H54 (cell line): ENCODE results near the gene MTSS2.

ENCODE experiments used
- DNase-seq: peaks from one replicate; pipeline ENCODE4 v3.0.0; 2011; ENCODE audit warnings: low spot score, mixed read lengths; ENCODE audit not compliant: insufficient read length
- FAIRE-seq: peaks from 3 replicates; lab custom pipeline; 2011; peaks lifted over from hg19 to GRCh38; lab: Jason Lieb, UNC
- POLR2A ChIP-seq: IDR thresholded peaks from 2 replicates; pipeline ENCODE4 v1.6.1; 2011; ENCODE audit warnings: low read depth, mild to moderate bottlenecking, low read length

Gene MTSS2

GRCh38 chr16:70660672-70661350 lies 25.0 kb downstream of the MTSS2 start:
- no peak for TF ChIP-seq POLR2A
- DNase-seq = no peak
- no peak for FAIRE-seq

GRCh38 chr16:70659953-70660671 lies 25.7 kb downstream of the MTSS2 start:
- TF ChIP-seq POLR2A = no peak
- DNase-seq (no peak), FAIRE-seq (no peak)

- no peak for FAIRE-seq
- DNase-seq = no peak
- no peak for TF ChIP-seq POLR2A
Measured at GRCh38 chr16:70659546-70659945, 26.3 kb downstream of the MTSS2 start.

DNA sequence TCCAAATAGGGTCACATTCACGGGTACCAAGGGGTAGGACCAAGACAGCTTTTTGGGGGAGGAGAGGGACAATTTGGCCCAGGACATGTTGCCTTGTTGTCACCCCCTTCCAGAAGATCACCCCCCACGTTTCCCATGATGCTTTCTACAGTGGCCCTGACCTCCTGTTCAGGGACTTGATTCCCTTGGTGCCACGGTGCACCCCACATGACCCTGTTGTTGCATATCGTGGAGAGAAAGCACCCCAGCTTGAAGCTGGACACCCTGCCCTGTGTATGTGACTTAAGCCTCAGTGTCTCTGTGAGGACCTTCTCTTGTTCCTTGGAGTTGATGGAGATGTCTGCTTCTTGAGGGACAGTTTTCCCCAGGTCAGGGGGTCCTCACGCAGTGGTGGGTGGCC lies 26.9 kb downstream of the MTSS2 start:
- DNase-seq (no peak), FAIRE-seq (no peak)
- no peak for TF ChIP-seq POLR2A

- FAIRE-seq (no peak), DNase-seq (no peak)
- TF ChIP-seq POLR2A = no peak
Measured at GRCh38 chr16:70657956-70658355, 27.9 kb downstream of the MTSS2 start.

- FAIRE-seq (no peak), DNase-seq (no peak)
Measured at GRCh38 chr16:70656712-70657263, 29.1 kb downstream of the MTSS2 start.

GRCh38 chr16:70656065-70656711 lies 29.7 kb downstream of the MTSS2 start:
- FAIRE-seq (no peak), DNase-seq (no peak)
- no peak for TF ChIP-seq POLR2A

More at GRCh38 chr16:70656712-70657263, 29.1 kb downstream of the MTSS2 start:
- TF ChIP-seq POLR2A = no peak

DNA sequence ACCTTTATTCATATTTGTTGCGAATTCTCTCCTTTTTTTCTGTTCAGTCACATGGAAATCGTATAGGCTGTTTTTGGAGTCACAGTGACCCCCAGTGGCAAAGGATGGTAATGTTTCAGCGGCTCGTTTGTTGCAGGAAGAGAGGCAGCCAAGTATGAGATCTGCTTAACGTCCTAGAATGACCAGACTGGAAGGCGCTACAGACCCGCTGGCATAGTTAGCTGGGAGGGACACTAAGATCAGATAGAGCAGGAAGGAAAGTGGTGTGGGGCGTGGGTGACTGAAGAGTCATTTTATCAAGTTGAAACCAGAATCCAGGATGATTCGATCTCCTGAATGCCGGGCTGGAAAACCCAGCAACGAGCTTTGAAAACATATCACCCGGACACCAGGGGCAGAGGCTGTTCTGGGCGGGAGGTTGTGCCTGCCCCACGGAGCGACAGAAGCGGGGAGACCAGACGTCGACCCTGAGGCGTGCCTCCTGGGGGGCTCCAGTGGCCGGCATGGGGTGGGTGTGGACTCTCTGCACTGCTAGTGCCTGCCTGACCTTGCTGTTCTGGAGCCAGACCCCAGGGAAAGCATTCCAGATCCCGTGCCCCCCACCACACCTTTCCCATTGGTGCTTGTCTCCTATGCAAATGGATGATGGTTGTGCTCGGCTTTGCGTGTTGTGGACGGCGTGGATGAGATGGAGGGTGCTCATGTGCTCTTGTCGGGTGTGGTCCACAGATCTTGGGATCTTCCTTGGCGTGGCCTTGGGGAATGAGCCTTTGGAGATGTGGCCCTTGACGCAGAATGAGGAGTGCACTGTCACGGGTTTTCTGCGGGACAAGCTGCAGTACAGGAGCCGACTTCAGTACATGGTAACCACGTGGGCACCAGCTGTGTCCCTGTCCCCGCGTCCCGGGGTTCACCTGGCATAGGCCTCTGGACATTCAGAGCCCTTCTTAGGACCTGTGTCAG lies 31.8 kb downstream of the MTSS2 start:
- FAIRE-seq = peak; percentile 48
- DNase-seq = no peak
- no peak for TF ChIP-seq POLR2A

DNA sequence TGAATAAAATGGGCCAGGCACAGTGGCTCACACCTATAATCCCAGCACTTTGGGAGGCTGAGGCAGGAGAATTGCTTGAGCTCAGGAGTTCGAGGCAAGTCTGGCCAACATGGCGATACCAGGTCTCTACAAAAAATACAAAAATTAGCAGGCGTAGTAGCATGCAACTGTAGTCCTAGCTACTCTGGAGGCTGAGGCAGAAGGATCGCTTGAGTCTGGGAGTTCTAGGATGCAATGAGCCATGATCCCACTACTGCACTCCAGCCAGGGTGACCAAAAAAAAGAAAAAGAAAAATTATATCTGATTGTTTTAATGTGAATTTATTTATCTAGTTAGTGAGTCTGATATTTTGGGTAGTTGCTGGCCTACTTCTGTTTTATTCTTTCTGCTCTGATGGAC lies 32.4 kb downstream of the MTSS2 start:
- no peak for TF ChIP-seq POLR2A
- FAIRE-seq = no peak
- no peak for DNase-seq

- no peak for TF ChIP-seq POLR2A
- DNase-seq = no peak
- FAIRE-seq = no peak
Measured at GRCh38 chr16:70652322-70652721, 33.5 kb downstream of the MTSS2 start.

DNA sequence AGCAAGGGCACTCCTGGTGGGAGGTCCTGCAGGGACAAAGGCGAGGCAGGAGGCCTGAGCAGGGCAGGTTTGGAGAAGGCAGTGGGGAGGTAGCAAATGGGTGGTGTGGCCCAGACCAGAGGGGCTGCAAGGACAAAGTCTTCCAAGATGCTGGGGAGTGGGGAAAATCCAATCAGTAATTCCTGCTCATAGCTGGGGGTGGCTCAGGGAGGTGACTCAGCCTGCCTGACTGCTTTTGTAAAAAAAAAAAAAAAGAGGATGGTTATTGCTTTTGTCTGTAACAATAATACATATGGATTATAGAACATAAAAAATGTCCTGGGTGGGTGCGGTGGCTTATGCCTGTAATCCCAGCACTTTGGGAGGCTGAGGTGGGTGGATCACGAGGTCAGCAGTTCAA lies 34.3 kb downstream of the MTSS2 start:
- DNase-seq (no peak), FAIRE-seq (no peak)
- no peak for TF ChIP-seq POLR2A

GRCh38 chr16:70650216-70650615 lies 35.6 kb downstream of the MTSS2 start:
- no peak for TF ChIP-seq POLR2A
- no peak for FAIRE-seq

GRCh38 chr16:70649300-70649699 lies 36.6 kb downstream of the MTSS2 start:
- no peak for TF ChIP-seq POLR2A
- no peak for FAIRE-seq
- no peak for DNase-seq

More at GRCh38 chr16:70650216-70650615, 35.6 kb downstream of the MTSS2 start:
- no peak for DNase-seq
